Stimulated activated effector memory CD8-positive, alpha-beta T cell treated with anti-CD3 and anti-CD28 coated beads, Interleukin-12 subunit alpha, Interleukin-12 subunit beta, amount 100 ng/mL, for 72 hours (primary cell): ENCODE measurements around the gene RAE1.
"Not testable (repeated sequence)": the region's sequence is repeated elsewhere in the genome, so short reads cannot be mapped to it uniquely, and the experiment has no call there.

Experiments
- ATAC-seq: fragments of 150-1000 bp; cut with Tn5 transposase; 2 replicates; pipeline ENCODE4 v1.10.0; 2021
- DNase-seq, 2 donors: peaks; one replicate each; pipeline ENCODE4 v3.0.0; 2021 to 2022; ENCODE audit warnings: low spot score in 2 of 2
- H3K27ac Mint-ChIP-seq: one replicate; pipeline ENCODE4 v1.8.0; 2022; ENCODE audit warnings: mild to moderate bottlenecking, mixed read lengths
- H3K36me3 Mint-ChIP-seq: one replicate; pipeline ENCODE4 v1.8.0; 2022; ENCODE audit warnings: mild to moderate bottlenecking, mixed read lengths
- H3K4me1 Mint-ChIP-seq: one replicate; pipeline ENCODE4 v1.8.0; 2022; ENCODE audit warnings: mixed read lengths
- H3K4me3 Mint-ChIP-seq: one replicate; pipeline ENCODE4 v1.8.0; 2022; ENCODE audit warnings: mild to moderate bottlenecking, mixed read lengths
- H3K9me3 Mint-ChIP-seq: one replicate; pipeline ENCODE4 v1.8.0; 2022; ENCODE audit warnings: mixed read lengths

The RAE1 gene

GRCh38 chr20:57347393-57347792, 3.7 kb upstream of the RAE1 start:
- ATAC-seq: no peak
- no peak overlapping the region for H3K4me3 Mint-ChIP-seq
- H3K9me3 Mint-ChIP-seq: no peaks in the 10 kb centered on the region
- DNase-seq: no peak
- peaks cover 9% of the 10 kb centered on the region for H3K4me1 Mint-ChIP-seq
- no peak overlapping the region for H3K27ac Mint-ChIP-seq
- H3K36me3 Mint-ChIP-seq: peaks cover 16% of the 10 kb centered on the region

- not testable (repeated sequence) for ATAC-seq, H3K9me3 Mint-ChIP-seq, H3K27ac Mint-ChIP-seq, H3K4me3 Mint-ChIP-seq
- Mint-ChIP-seq H3K36me3 (peaks cover 16% of the 10 kb centered on the region), H3K4me1 (peaks cover 10% of the 10 kb centered on the region)
- DNase-seq: peak in 1 of 2 donors; percentile 45
These were observed 2.7 kb upstream of the RAE1 start for GRCh38 chr20:57348200-57348921.

- Mint-ChIP-seq H3K4me3 (peak overlapping the region; percentile 20), H3K36me3 (peaks cover 16% of the 10 kb centered on the region), H3K4me1 (peaks cover 10% of the 10 kb centered on the region)
- DNase-seq: peak in 1 of 2 donors; percentile 46
- not testable (repeated sequence) for H3K27ac Mint-ChIP-seq, ATAC-seq, H3K9me3 Mint-ChIP-seq
These were observed 2.0 kb upstream of the RAE1 start for GRCh38 chr20:57348922-57349574.

GRCh38 chr20:57350081-57350710, 859 bp upstream of the RAE1 start:
- H3K27ac Mint-ChIP-seq: peak overlapping the region; percentile 50
- DNase-seq (peak in 1 of 2 donors; percentile 48), ATAC-seq (no peak)
- peaks cover 10% of the 10 kb centered on the region for H3K4me1 Mint-ChIP-seq
- peak overlapping the region; percentile 83 for H3K4me3 Mint-ChIP-seq
- H3K9me3 Mint-ChIP-seq: no peaks in the 10 kb centered on the region
- H3K36me3 Mint-ChIP-seq: peaks cover 16% of the 10 kb centered on the region

GRCh38 chr20:57350726-57351041, 371 bp upstream of the RAE1 start:
- H3K4me3 Mint-ChIP-seq: peak overlapping the region; percentile 83
- H3K4me1 Mint-ChIP-seq: peaks cover 10% of the 10 kb centered on the region
- DNase-seq, H3K9me3 Mint-ChIP-seq, ATAC-seq: not testable (repeated sequence)
- peak overlapping the region; percentile 92 for H3K27ac Mint-ChIP-seq
- peaks cover 16% of the 10 kb centered on the region for H3K36me3 Mint-ChIP-seq

- H3K4me1 Mint-ChIP-seq: peaks cover 10% of the 10 kb centered on the region
- H3K9me3 Mint-ChIP-seq: no peaks in the 10 kb centered on the region
- H3K36me3 Mint-ChIP-seq: peaks cover 16% of the 10 kb centered on the region
- H3K27ac Mint-ChIP-seq: peak overlapping the region; percentile 92
- DNase-seq (no peak), ATAC-seq (no peak)
- peak overlapping the region; percentile 83 for H3K4me3 Mint-ChIP-seq
These were observed 1.2 kb downstream of the RAE1 start for GRCh38 chr20:57352305-57352704.

GRCh38 chr20:57353351-57353750, 2.3 kb downstream of the RAE1 start:
- DNase-seq (peak in 1 of 2 donors; percentile 36), ATAC-seq (no peak)
- Mint-ChIP-seq H3K9me3 (no peaks in the 10 kb centered on the region), H3K4me1 (peaks cover 10% of the 10 kb centered on the region), H3K4me3 (no peak overlapping the region), H3K27ac (no peak overlapping the region), H3K36me3 (peaks cover 16% of the 10 kb centered on the region)

GRCh38 chr20:57361517-57361916, 10.5 kb downstream of the RAE1 start:
- Mint-ChIP-seq H3K4me3 (no peak overlapping the region), H3K36me3 (no peaks in the 10 kb centered on the region), H3K9me3 (no peaks in the 10 kb centered on the region), H3K4me1 (no peaks in the 10 kb centered on the region), H3K27ac (no peak overlapping the region)
- ATAC-seq (no peak), DNase-seq (no peak)

- no peak for ATAC-seq
- no peak overlapping the region for H3K27ac Mint-ChIP-seq
- no peaks in the 10 kb centered on the region for H3K4me1 Mint-ChIP-seq
- DNase-seq: no peak
- no peaks in the 10 kb centered on the region for H3K9me3 Mint-ChIP-seq
- no peaks in the 10 kb centered on the region for H3K36me3 Mint-ChIP-seq
- no peak overlapping the region for H3K4me3 Mint-ChIP-seq
These were observed 13.4 kb downstream of the RAE1 start for GRCh38 chr20:57364451-57364850.

GRCh38 chr20:57369596-57369995, 18.5 kb downstream of the RAE1 start:
- DNase-seq: no peak
- Mint-ChIP-seq H3K27ac (peak overlapping the region; percentile 50), H3K4me3 (no peak overlapping the region), H3K9me3 (no peaks in the 10 kb centered on the region), H3K4me1 (peaks cover 5% of the 10 kb centered on the region), H3K36me3 (no peaks in the 10 kb centered on the region)
- no peak for ATAC-seq

GRCh38 chr20:57370316-57370715, 19.3 kb downstream of the RAE1 start:
- Mint-ChIP-seq H3K9me3 (no peaks in the 10 kb centered on the region), H3K4me1 (peaks cover 5% of the 10 kb centered on the region), H3K36me3 (no peaks in the 10 kb centered on the region), H3K4me3 (no peak overlapping the region), H3K27ac (peak overlapping the region; percentile 50)
- no peak for ATAC-seq
- DNase-seq: no peak

GRCh38 chr20:57371363-57371762, 20.3 kb downstream of the RAE1 start:
- no peak for DNase-seq
- ATAC-seq: no peak
- no peak overlapping the region for H3K4me3 Mint-ChIP-seq
- peaks cover 14% of the 10 kb centered on the region for H3K4me1 Mint-ChIP-seq
- H3K9me3 Mint-ChIP-seq: no peaks in the 10 kb centered on the region
- H3K36me3 Mint-ChIP-seq: no peaks in the 10 kb centered on the region
- no peak overlapping the region for H3K27ac Mint-ChIP-seq

GRCh38 chr20:57372157-57372556, 21.1 kb downstream of the RAE1 start:
- Mint-ChIP-seq H3K4me1 (peaks cover 15% of the 10 kb centered on the region), H3K4me3 (no peak overlapping the region), H3K9me3 (no peaks in the 10 kb centered on the region), H3K36me3 (no peaks in the 10 kb centered on the region), H3K27ac (no peak overlapping the region)
- DNase-seq (no peak), ATAC-seq (no peak)

- Mint-ChIP-seq H3K36me3 (no peaks in the 10 kb centered on the region), H3K4me1 (peaks cover 21% of the 10 kb centered on the region), H3K4me3 (no peak overlapping the region), H3K27ac (peak overlapping the region; percentile 27), H3K9me3 (no peaks in the 10 kb centered on the region)
- no peak for DNase-seq
- no peak for ATAC-seq
These were observed 21.7 kb downstream of the RAE1 start for GRCh38 chr20:57372581-57373350.

- H3K4me1 Mint-ChIP-seq: peaks cover 38% of the 10 kb centered on the region
- H3K9me3 Mint-ChIP-seq: no peaks in the 10 kb centered on the region
- DNase-seq (no peak), ATAC-seq (no peak)
- no peak overlapping the region for H3K4me3 Mint-ChIP-seq
- H3K27ac Mint-ChIP-seq: peak overlapping the region; percentile 81
- no peaks in the 10 kb centered on the region for H3K36me3 Mint-ChIP-seq
These were observed 23.4 kb downstream of the RAE1 start for GRCh38 chr20:57374343-57374930.
